BJ (cell line): ENCODE measurements around the gene HPCAL1. TPM values are rescaled to one million over a fixed set of nuclear protein-coding genes. Genes with fewer than 3 reads are reported as not detected.
"Not testable (repeated sequence)": the region's sequence is repeated elsewhere in the genome, so short reads cannot be mapped to it uniquely, and the experiment has no call there.

Experiments
- CTCF ChIA-PET: fragments of 350-600 bp; formaldehyde crosslinking; extraction: SDS; loops from one replicate; lab custom pipeline; 2021; ENCODE audit warnings: antibody characterized with exemption, inconsistent platforms; lab: Yijun Ruan, JAX
- POLR2A ChIA-PET: fragments of 300-600 bp; sonication (Branson Sonifier 250); formaldehyde crosslinking; extraction: SDS; loops from one replicate; lab custom pipeline; 2021; ENCODE audit warnings: antibody characterized with exemption; lab: Charles Lee
- DNase-seq: peaks from one replicate; pipeline ENCODE4 v3.0.0-alpha.2; 2011; ENCODE audit warnings: low read depth
- H3K27me3 ChIP-seq: 2 replicates; pipeline ENCODE4 v1.6.0; 2011; ENCODE audit warnings: low read length; ENCODE audit not compliant: control insufficient read depth, insufficient read depth
- H3K36me3 ChIP-seq: 2 replicates; pipeline ENCODE4 v1.5.1; 2011; ENCODE audit warnings: low read length; ENCODE audit not compliant: control insufficient read depth, insufficient read depth
- H3K4me3 ChIP-seq: 2 replicates; pipeline ENCODE4 v1.5.1; 2011; ENCODE audit warnings: low read depth, mild to moderate bottlenecking, control low read depth, low read length
- polyA plus RNA-seq: library from polyadenylated mRNA; depleted of rRNA; stranded (reverse); fragments of >200 nt; gene quantifications from 2 replicates; pipeline ENCODE4 v1.2.3, GENCODE V29; 2011
- TF ChIP-seq, protein P1 (sequence below): IDR thresholded peaks from 2 replicates; pipeline ENCODE4 v1.5.1; 2011; ENCODE audit warnings: low read depth, mild to moderate bottlenecking, control low read depth, inconsistent platforms, low read length, moderate library complexity; ENCODE audit not compliant: insufficient read depth

The HPCAL1 gene
- polyA plus RNA-seq, 1 experiment = 17.6 TPM

DNA sequence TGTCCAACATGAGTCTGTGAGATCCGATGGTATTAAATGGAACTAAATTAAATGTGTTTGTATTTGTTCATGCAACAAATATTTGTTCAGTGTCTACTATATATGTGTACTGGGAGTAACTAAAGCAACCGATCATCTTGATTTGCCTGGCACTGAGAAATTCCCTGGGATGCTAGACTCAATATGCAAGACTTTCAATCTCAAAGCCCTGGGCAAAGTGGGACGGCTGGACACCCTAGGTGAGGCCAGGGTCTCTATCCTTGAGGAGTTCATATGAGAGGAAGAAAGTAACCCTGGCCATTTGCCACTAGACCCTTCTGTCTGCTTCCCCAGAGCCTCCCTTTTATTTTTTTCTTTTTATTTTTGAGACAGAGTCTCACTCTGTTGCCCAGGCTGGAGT lies 44.0 kb upstream of the HPCAL1 start:
- TF ChIP-seq, protein P1, sequence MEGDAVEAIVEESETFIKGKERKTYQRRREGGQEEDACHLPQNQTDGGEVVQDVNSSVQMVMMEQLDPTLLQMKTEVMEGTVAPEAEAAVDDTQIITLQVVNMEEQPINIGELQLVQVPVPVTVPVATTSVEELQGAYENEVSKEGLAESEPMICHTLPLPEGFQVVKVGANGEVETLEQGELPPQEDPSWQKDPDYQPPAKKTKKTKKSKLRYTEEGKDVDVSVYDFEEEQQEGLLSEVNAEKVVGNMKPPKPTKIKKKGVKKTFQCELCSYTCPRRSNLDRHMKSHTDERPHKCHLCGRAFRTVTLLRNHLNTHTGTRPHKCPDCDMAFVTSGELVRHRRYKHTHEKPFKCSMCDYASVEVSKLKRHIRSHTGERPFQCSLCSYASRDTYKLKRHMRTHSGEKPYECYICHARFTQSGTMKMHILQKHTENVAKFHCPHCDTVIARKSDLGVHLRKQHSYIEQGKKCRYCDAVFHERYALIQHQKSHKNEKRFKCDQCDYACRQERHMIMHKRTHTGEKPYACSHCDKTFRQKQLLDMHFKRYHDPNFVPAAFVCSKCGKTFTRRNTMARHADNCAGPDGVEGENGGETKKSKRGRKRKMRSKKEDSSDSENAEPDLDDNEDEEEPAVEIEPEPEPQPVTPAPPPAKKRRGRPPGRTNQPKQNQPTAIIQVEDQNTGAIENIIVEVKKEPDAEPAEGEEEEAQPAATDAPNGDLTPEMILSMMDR = no peak
- Histone ChIP-seq H3K36me3 (no peaks in the 10 kb centered on the region), H3K27me3 (peaks cover 2% of the 10 kb centered on the region; the same call in 1 of the 2 replicates), H3K4me3 (no peak overlapping the region)
- no peak for DNase-seq
- POLR2A ChIA-PET = no interaction called here
- CTCF ChIA-PET = no interaction called here

DNA sequence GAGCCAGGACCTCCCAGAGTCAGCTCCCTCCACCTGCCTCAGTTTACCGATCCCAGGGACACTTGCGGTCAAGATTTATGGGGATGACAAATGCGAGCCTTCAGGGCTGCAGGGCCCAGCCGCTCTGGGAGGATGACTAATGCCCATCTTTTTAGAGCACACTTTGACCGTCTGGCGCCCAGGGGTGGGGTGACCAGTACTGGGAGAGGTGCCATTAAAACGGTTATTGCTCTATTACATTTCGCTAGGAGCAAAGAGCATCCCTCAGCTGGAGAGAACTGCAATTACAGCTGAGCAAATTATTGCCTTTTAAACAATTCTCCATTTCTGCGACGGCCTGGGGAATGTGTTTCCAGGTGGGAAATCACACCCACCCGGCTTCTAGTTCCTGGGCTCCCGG lies 42.6 kb upstream of the HPCAL1 start:
- H3K4me3 ChIP-seq = no peak overlapping the region
- peaks cover 2% of the 10 kb centered on the region; the same call in 1 of the 2 replicates for H3K27me3 ChIP-seq
- DNase-seq = no peak
- TF ChIP-seq, protein P1 = no peak
- CTCF ChIA-PET = no interaction called here
- no peaks in the 10 kb centered on the region for H3K36me3 ChIP-seq
- POLR2A ChIA-PET = no interaction called here

DNA sequence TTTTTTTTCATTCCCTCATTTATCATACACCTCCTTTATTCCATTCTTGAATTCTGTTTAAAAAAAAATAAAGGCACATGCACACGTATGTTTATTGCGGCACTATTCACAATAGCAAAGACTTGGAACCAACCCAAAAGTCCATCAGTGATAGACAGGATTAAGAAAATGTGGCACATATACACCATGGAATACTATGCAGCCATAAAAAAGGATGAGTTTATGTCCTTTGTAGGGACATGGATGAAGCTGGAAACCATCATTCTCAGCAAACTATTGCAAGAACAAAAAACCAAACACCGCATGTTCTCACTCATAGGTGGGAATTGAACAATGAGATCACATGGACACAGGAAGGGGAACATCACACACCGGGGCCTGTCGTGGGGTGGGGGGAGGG lies 39.2 kb upstream of the HPCAL1 start:
- H3K27me3 ChIP-seq, DNase-seq, POLR2A ChIA-PET, H3K4me3 ChIP-seq, CTCF ChIA-PET, H3K36me3 ChIP-seq: not testable (repeated sequence)

DNA sequence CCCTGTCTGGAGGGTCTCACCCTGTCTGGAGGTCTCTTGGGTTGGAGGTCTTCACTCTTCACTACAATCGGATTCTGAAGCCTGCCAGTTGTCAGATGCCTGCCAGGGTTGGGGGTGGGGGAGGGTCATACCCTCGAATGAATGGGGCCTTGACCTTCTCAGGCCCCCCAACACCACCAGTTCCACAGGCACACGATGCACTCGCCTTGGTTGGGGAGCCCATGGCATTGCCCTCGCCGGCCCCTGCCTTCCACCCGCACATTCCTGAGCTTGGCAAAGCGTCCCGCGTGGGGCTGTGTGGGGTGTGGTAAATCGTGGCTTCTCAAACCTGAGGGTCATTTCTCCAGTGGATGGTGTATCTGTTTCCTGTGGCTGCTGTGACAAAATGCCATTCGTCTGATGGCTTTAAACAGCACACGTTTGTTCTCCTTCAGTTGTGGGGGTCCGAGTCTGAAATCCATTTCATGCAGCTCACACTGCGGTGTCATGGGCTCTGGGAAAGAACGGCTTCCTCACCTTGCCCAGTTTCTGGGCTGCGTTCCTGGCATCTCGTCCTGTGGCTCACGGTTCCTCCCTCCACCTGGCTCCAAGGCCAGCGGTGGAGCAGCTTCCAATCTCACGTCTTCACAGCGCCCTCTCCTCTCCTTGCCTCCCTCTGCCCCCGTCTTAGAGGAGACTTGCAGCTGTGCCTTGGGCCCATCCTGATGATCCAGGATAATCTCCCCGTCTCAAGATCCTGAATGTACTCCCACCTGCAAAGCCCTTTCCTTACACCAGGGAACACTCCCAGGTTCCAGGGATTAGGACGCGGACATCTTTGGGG lies 38.0 kb upstream of the HPCAL1 start:
- TF ChIP-seq, protein P1 = no peak
- POLR2A ChIA-PET = no interaction called here
- H3K27me3 ChIP-seq = peaks cover 5% of the 10 kb centered on the region
- DNase-seq = no peak
- CTCF ChIA-PET = interaction anchor here (0.8 to 2.0 kb wide), 5 partner anchors 12 to 145 kb away, joined by 3 to 7 read pairs (median 3); no protein-coding TSS in a partner anchor
- H3K36me3 ChIP-seq = no peaks in the 10 kb centered on the region
- H3K4me3 ChIP-seq = no peak overlapping the region

DNA sequence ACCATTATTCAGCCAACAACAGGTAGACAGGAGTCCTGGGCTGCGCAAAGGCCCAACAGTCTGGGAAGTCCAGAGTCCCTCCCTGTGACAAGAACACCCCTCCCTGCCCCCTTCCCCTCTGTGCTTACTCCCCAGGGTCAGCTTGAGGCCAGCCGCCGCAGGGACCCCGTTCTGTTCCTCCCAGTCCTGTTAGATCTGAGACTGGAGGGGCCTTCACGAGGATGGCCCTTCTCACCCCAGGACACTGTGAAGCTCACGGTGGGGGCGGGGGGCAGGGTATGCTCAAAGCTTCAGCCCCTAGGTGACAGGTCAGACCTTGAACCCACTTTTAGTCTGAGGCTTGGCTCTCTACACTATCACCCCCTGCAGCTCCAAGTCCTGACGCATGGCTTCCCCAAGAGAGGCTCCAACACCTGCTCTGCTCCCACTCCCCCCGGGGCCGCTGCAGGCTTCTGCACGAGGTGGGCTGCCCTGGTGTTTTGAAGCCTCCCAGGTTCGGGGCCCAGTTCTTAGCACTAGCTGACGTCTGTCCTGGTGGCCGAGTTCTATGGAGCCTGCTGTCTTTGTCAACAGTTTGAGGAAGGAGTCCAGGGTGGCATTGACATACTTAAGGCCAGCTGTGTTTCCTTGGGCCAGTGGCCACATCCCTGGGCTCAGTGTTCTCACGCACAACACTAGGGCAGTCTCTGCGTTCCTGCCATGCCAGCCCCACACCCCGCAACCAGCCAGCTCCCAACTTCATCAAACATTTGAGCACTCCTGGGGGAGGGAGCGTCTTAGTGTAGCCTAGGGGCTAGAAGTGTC lies 37.2 kb upstream of the HPCAL1 start:
- Histone ChIP-seq H3K36me3 (no peaks in the 10 kb centered on the region), H3K27me3 (peaks cover 5% of the 10 kb centered on the region), H3K4me3 (no peak overlapping the region)
- ChIA-PET CTCF (interaction anchor here (0.8 to 2.0 kb wide), 5 partner anchors 11 to 144 kb away, joined by 3 to 7 read pairs (median 3); no protein-coding TSS in a partner anchor), POLR2A (no interaction called here)
- no peak for DNase-seq
- TF ChIP-seq, protein P1 = no peak
